Fibroblast of the aortic adventitia (primary cell): ENCODE data around the gene ARHGEF17. TPM values are rescaled to one million over a fixed set of nuclear protein-coding genes. Genes with fewer than 3 reads are reported as not detected.

Experiments used
- DNase-seq: peaks from one replicate; pipeline ENCODE4 v3.0.0-alpha.2; 2010; ENCODE audit warnings: low read depth
- H3K4me3 ChIP-seq: 2 replicates; pipeline ENCODE4 v1.5.1; 2011; ENCODE audit warnings: low read depth, mild to moderate bottlenecking, control low read depth, low read length, moderate library complexity
- CTCF ChIP-seq: IDR thresholded peaks from 2 replicates; pipeline ENCODE4 v1.5.1; 2011; ENCODE audit warnings: mild to moderate bottlenecking, low read length, control low read depth, inconsistent platforms; ENCODE audit not compliant: insufficient read depth
- total RNA-seq: library from RNA; depleted of rRNA; stranded (reverse); fragments of >200 nt; gene quantifications from 2 replicates; pipeline ENCODE4 v1.2.3, GENCODE V29; 2012; ENCODE audit warnings: low replicate concordance

The ARHGEF17 gene
- total RNA-seq, 1 donor = 30.3 TPM

DNA sequence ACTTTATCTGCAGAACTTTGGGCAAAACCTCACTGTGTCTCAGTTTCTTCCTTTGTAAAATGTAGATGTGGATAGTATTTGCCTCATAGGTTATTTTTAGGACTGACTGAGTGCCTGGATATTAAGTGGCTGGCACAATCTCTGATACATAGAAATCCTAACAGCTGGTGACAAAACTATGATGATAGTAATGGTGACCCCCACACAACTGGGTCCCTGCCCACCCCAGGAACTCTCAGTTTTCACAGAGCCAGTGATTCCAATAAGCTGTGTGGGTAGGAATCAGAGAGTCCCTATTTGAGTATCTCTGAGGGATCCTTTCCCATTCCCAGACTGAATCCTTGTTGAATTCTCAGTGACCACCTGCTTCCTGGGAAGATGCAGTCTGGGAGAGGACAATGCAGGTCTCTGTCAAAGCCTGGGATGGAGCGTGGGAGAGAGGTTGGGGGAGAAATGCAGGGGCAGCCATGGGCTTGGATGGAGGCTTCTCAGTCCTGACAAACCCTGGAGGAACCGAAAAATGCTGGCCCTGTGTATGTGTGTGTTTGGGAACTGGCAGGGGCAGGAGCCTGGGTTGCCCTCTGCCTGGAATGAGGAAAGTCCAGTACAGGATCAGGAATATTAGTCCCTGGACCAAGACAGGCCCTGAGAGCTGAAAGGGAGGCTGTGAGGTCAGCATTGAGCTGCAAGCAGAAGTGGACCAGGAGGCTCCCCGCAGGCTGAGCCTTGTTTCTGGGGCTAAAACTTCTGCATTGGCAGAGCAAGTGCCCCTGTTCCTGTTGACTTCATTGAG lies 42.0 kb upstream of the ARHGEF17 start:
- no peak overlapping the region for H3K4me3 ChIP-seq
- no peak for TF ChIP-seq CTCF
- DNase-seq = no peak

- H3K4me3 ChIP-seq = no peak overlapping the region
- no peak for DNase-seq
- TF ChIP-seq CTCF = no peak
Observed at GRCh38 chr11:73266646-73267020, 41.4 kb upstream of the ARHGEF17 start.

- DNase-seq = no peak
- H3K4me3 ChIP-seq = no peak overlapping the region
- TF ChIP-seq CTCF = no peak
Observed at GRCh38 chr11:73267122-73267846, 40.8 kb upstream of the ARHGEF17 start.

DNA sequence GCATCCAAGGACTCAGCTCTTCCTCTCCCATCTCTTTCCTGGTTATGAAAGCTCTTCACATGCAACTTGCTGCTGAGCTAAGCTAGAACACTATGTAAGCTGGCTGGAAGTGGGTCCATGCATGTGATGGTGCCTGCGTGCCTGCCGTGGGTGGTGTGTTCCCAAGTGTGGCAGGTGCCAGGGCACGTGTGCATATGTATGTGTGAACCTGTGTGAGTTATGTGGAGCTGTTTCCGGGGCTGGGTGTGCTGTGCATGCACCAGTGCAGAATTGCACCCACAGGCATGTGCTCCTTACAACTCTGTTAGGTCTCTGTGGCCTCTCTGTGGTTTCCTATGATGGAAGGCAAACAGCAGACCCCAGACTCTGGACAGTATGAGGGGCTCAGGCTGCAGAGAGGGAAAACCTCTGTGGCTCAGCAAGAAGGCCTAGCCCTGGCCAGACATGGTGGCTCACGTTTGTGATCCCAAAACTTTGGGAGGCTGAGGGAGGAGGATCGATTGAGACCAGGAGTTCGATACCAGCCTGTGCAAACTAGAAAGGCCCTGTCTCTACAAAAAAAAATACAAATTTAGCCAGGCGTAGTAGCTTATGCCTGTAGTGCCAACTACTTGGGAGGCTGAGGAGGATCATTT lies 40.1 kb upstream of the ARHGEF17 start:
- no peak for DNase-seq
- TF ChIP-seq CTCF = no peak
- no peak overlapping the region for H3K4me3 ChIP-seq

- DNase-seq = no peak
- no peak overlapping the region for H3K4me3 ChIP-seq
- no peak for TF ChIP-seq CTCF
Observed at GRCh38 chr11:73268671-73269271, 39.3 kb upstream of the ARHGEF17 start.

GRCh38 chr11:73269459-73270015 lies 38.5 kb upstream of the ARHGEF17 start:
- no peak for DNase-seq
- TF ChIP-seq CTCF = no peak
- no peak overlapping the region for H3K4me3 ChIP-seq
